Caco-2 (cell line): ENCODE results near the gene ID3. TPM values are rescaled to one million over a fixed set of nuclear protein-coding genes. Genes with fewer than 3 reads are reported as not detected.

Experiments used
- BruUV-seq: library from RNA; stranded (reverse); fragments of 400-500 nt; replicated peaks from 2 replicates; lab custom pipeline; 2021; lab: Mats Ljungman, UMichigan
- CTCF ChIA-PET: fragments of 300-600 bp; sonication (Branson Sonifier 250); formaldehyde crosslinking; loops from one replicate; lab custom pipeline; 2022; ENCODE audit warnings: antibody characterized with exemption; lab: Charles Lee
- POLR2A ChIA-PET: fragments of 300-600 bp; sonication (Branson Sonifier 250); formaldehyde crosslinking; loops from one replicate; lab custom pipeline; 2022; ENCODE audit warnings: antibody characterized with exemption; lab: Charles Lee
- DNase-seq, 2 experiments: peaks; one replicate each; pipeline versions ENCODE4 v3.0.0 to v3.0.0-alpha.2; 2020 to 2022
- H3K27me3 ChIP-seq: replicated peaks from 2 replicates; pipeline ENCODE4 v1.6.0; 2011; ENCODE audit warnings: low read length; ENCODE audit not compliant: control insufficient read depth, insufficient read depth
- H3K36me3 ChIP-seq: 2 replicates; pipeline ENCODE4 v1.5.1; 2011; ENCODE audit warnings: low read length; ENCODE audit not compliant: control insufficient read depth, insufficient read depth
- H3K4me1 ChIP-seq: fragments of 250-450 bp; sonication (Bioruptor Pico); 2 replicates; pipeline ENCODE4 v1.5.1; 2020; ENCODE audit warnings: mild to moderate bottlenecking
- H3K4me3 ChIP-seq: 2 replicates; pipeline ENCODE4 v1.5.1; 2011; ENCODE audit warnings: low read depth, mild to moderate bottlenecking, control low read depth, low read length
- H3K9me3 ChIP-seq: fragments of 250-450 bp; sonication (Bioruptor Pico); 2 replicates; pipeline ENCODE4 v1.5.1; 2020; ENCODE audit warnings: mild to moderate bottlenecking, moderate library complexity
- H3K27ac Mint-ChIP-seq: one replicate; pipeline ENCODE4 v1.8.0; 2022; ENCODE audit warnings: mixed read lengths; ENCODE audit not compliant: unreplicated experiment
- H3K27me3 Mint-ChIP-seq: one replicate; pipeline ENCODE4 v1.8.0; 2022; ENCODE audit warnings: mixed read lengths; ENCODE audit not compliant: insufficient read depth, unreplicated experiment
- H3K36me3 Mint-ChIP-seq: one replicate; pipeline ENCODE4 v1.8.0; 2022; ENCODE audit warnings: mild to moderate bottlenecking, mixed read lengths; ENCODE audit not compliant: insufficient read depth, unreplicated experiment
- H3K4me1 Mint-ChIP-seq: one replicate; pipeline ENCODE4 v1.8.0; 2022; ENCODE audit warnings: low read depth, mixed read lengths; ENCODE audit not compliant: unreplicated experiment
- H3K4me3 Mint-ChIP-seq: one replicate; pipeline ENCODE4 v1.8.0; 2022; ENCODE audit warnings: mild to moderate bottlenecking, moderate library complexity, mixed read lengths; ENCODE audit not compliant: unreplicated experiment
- H3K9me3 Mint-ChIP-seq: one replicate; pipeline ENCODE4 v1.8.0; 2022; ENCODE audit warnings: mixed read lengths; ENCODE audit not compliant: unreplicated experiment
- CTCF ChIP-seq, 2 experiments: fragments of 200-600 bp in 1 of 2; IDR thresholded peaks; 1 replicate in 1 of 2; 2 replicates in 1 of 2; pipeline versions ENCODE4 v1.5.1 to v1.8.0; 2011 to 2022; ENCODE audit warnings: antibody characterized with exemption in 1 of 2, control low read depth in 1 of 2, inconsistent platforms in 1 of 2, low read depth in 1 of 2, low read length in 1 of 2, mild to moderate bottlenecking in 1 of 2, moderate library complexity in 1 of 2; ENCODE audit not compliant: insufficient read depth in 1 of 2, severe bottlenecking in 1 of 2, unreplicated experiment in 1 of 2
- intact Hi-C: fragments of 100-400 bp; cut with micrococcal nuclease; formaldehyde crosslinking; loops from one replicate; pipeline ENCODE4 v1.10.0; 2022; ENCODE audit not compliant: unreplicated experiment
- total RNA-seq: library from RNA; stranded (reverse); gene quantifications from 2 replicates; pipeline ENCODE4 v1.2.3, GENCODE V29; 2022

ID3 gene
- total RNA-seq, 1 experiment from 2014 or later: 13.7 TPM

- no peaks in the 10 kb centered on the region for H3K9me3 ChIP-seq
- Mint-ChIP-seq H3K4me1 (peaks cover 13% of the 10 kb centered on the region), H3K27ac (no peak overlapping the region), H3K27me3 (no peaks in the 10 kb centered on the region), H3K4me3 (no peak overlapping the region), H3K9me3 (no peaks in the 10 kb centered on the region), H3K36me3 (no peaks in the 10 kb centered on the region)
- BruUV-seq: no TSS peak
- H3K27me3 ChIP-seq: no peaks in the 10 kb centered on the region
- intact Hi-C loops: no loop called here
- CTCF ChIA-PET: no interaction called here
- peaks cover 6% of the 10 kb centered on the region; the same call in 1 of the 2 replicates for H3K4me1 ChIP-seq
- no peaks in the 10 kb centered on the region for H3K36me3 ChIP-seq
- no peak overlapping the region for H3K4me3 ChIP-seq
- POLR2A ChIA-PET: no interaction called here
- no peak for TF ChIP-seq CTCF (IDR thresholded peaks at IDR 0.05; ENCODE audit: insufficient read depth in 1 of 2, low read depth in 1 of 2, low read length in 1 of 2, severe bottlenecking in 1 of 2, unreplicated experiment in 1 of 2)
- no peak for DNase-seq
Measured at GRCh38 chr1:23597635-23598388, 38.5 kb upstream of the ID3 start.

- H3K27me3 ChIP-seq: no peaks in the 10 kb centered on the region
- no peaks in the 10 kb centered on the region for H3K27me3 Mint-ChIP-seq
- no peaks in the 10 kb centered on the region for H3K36me3 ChIP-seq
- no peak overlapping the region for H3K27ac Mint-ChIP-seq
- no peaks in the 10 kb centered on the region for H3K9me3 ChIP-seq
- intact Hi-C loops: no loop called here
- no peaks in the 10 kb centered on the region for H3K36me3 Mint-ChIP-seq
- POLR2A ChIA-PET: no interaction called here
- CTCF ChIA-PET: no interaction called here
- H3K4me3 Mint-ChIP-seq: no peak overlapping the region
- no peak for DNase-seq
- no TSS peak for BruUV-seq
- no peak overlapping the region for H3K4me3 ChIP-seq
- no peaks in the 10 kb centered on the region for H3K9me3 Mint-ChIP-seq
- peaks cover 11% of the 10 kb centered on the region; the same call in 1 of the 2 replicates for H3K4me1 ChIP-seq
- H3K4me1 Mint-ChIP-seq: peaks cover 6% of the 10 kb centered on the region
- TF ChIP-seq CTCF (IDR thresholded peaks at IDR 0.05; ENCODE audit: insufficient read depth in 1 of 2, low read depth in 1 of 2, low read length in 1 of 2, severe bottlenecking in 1 of 2, unreplicated experiment in 1 of 2): no peak
Measured at GRCh38 chr1:23596382-23597358, 37.4 kb upstream of the ID3 start.

GRCh38 chr1:23594927-23595353, 35.6 kb upstream of the ID3 start:
- DNase-seq: no peak
- intact Hi-C loops: loop anchor here (5.0 kb wide), 1 partner anchor 38 kb away; the partner anchor contains the start of gene ID3
- ChIA-PET POLR2A (no interaction called here), CTCF (interaction anchor here (0.6 kb wide), 1 partner anchor 49 kb away, joined by 3 read pairs; no protein-coding TSS in a partner anchor)
- Mint-ChIP-seq H3K4me1 (peaks cover 10% of the 10 kb centered on the region), H3K27me3 (no peaks in the 10 kb centered on the region), H3K36me3 (no peaks in the 10 kb centered on the region), H3K4me3 (no peak overlapping the region), H3K27ac (no peak overlapping the region), H3K9me3 (no peaks in the 10 kb centered on the region)
- no peaks in the 10 kb centered on the region for H3K9me3 ChIP-seq
- H3K4me3 ChIP-seq: no peak overlapping the region
- no peaks in the 10 kb centered on the region for H3K36me3 ChIP-seq
- peaks cover 12% of the 10 kb centered on the region; the same call in 1 of the 2 replicates for H3K4me1 ChIP-seq
- no TSS peak for BruUV-seq
- no peaks in the 10 kb centered on the region for H3K27me3 ChIP-seq
- TF ChIP-seq CTCF (IDR thresholded peaks at IDR 0.05; ENCODE audit: insufficient read depth in 1 of 2, low read depth in 1 of 2, low read length in 1 of 2, severe bottlenecking in 1 of 2, unreplicated experiment in 1 of 2): no peak
